AG10803 (cell line): Measurements from ENCODE around the gene C19orf12.

Experiments
- DNase-seq: peaks from one replicate; pipeline ENCODE4 v3.0.0; 2010; ENCODE audit warnings: low read depth
- H3K4me3 ChIP-seq: 2 replicates; pipeline ENCODE4 v1.5.1; 2011; ENCODE audit warnings: mild to moderate bottlenecking, low read length, control low read depth
- TF ChIP-seq, protein P1 (sequence below): conservative IDR thresholded peaks from 2 replicates; pipeline ENCODE4 v1.5.1; 2011; ENCODE audit warnings: mild to moderate bottlenecking, low read length, control low read depth, inconsistent platforms

Gene C19orf12

DNA sequence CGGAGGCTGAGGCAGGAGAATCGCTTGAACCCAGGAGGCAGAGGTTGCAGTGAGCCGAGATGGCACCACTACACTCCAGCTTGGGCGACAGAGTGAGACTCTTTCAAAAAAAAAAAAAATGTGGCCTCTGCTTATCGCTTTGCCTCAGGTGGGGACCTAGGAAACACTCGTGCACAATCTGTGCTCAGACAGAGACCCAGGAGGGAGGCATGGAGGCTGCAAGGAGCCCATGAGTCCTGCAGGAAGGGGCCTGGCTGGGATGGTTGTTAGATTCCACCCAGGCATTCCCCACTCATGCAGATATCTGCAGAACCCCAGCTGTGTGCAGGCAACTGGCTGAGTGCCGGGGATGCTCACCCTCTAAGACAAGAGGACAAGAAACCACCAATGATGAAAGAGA lies 43.8 kb upstream of the C19orf12 start:
- TF ChIP-seq, protein P1, sequence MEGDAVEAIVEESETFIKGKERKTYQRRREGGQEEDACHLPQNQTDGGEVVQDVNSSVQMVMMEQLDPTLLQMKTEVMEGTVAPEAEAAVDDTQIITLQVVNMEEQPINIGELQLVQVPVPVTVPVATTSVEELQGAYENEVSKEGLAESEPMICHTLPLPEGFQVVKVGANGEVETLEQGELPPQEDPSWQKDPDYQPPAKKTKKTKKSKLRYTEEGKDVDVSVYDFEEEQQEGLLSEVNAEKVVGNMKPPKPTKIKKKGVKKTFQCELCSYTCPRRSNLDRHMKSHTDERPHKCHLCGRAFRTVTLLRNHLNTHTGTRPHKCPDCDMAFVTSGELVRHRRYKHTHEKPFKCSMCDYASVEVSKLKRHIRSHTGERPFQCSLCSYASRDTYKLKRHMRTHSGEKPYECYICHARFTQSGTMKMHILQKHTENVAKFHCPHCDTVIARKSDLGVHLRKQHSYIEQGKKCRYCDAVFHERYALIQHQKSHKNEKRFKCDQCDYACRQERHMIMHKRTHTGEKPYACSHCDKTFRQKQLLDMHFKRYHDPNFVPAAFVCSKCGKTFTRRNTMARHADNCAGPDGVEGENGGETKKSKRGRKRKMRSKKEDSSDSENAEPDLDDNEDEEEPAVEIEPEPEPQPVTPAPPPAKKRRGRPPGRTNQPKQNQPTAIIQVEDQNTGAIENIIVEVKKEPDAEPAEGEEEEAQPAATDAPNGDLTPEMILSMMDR = no peak
- DNase-seq = no peak

DNA sequence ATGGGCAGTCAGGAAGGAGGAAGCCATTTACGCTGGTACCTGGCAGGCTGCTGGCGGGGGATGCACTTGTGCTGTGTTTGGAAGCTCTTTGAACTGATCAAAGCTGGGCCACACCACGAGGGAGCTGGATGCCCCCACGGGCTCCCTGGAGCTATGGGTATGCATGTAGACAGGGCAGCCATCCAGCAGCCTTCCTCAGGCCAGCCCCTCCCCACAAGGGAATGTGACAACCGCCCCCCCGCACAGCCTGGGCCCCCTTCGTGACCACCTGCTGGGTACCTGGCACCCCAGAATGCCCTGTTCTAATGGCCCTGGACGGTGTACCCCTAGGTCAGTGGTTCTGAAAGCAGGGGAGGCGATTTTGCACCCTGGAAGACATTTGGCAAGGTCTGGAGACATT lies 42.5 kb upstream of the C19orf12 start:
- TF ChIP-seq, protein P1 = no peak
- no peak for DNase-seq
- no peak overlapping the region for H3K4me3 ChIP-seq

More for the DNA sequence above, 43.8 kb upstream of the C19orf12 start:
- H3K4me3 ChIP-seq = no peak overlapping the region

DNA sequence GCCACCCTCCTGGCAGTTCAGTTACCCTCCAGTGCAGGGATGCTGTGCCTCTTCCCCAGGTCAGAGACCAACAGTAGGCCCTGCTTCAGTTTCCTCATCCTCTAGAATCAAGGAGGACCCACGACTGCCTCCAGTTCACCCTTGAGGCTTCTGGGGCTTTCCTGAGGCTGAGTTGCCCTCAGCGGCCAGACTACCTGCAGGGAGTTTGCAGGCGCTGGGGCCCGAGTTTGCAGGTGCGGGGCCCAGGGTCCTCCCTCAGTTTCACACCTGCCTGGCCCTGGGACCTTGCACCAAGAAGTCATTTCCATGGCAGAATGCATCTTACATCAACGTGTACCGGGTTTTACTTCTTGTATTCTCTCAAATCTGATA lies 38.9 kb upstream of the C19orf12 start:
- DNase-seq = no peak
- TF ChIP-seq, protein P1 = no peak
- H3K4me3 ChIP-seq = no peak overlapping the region

DNA sequence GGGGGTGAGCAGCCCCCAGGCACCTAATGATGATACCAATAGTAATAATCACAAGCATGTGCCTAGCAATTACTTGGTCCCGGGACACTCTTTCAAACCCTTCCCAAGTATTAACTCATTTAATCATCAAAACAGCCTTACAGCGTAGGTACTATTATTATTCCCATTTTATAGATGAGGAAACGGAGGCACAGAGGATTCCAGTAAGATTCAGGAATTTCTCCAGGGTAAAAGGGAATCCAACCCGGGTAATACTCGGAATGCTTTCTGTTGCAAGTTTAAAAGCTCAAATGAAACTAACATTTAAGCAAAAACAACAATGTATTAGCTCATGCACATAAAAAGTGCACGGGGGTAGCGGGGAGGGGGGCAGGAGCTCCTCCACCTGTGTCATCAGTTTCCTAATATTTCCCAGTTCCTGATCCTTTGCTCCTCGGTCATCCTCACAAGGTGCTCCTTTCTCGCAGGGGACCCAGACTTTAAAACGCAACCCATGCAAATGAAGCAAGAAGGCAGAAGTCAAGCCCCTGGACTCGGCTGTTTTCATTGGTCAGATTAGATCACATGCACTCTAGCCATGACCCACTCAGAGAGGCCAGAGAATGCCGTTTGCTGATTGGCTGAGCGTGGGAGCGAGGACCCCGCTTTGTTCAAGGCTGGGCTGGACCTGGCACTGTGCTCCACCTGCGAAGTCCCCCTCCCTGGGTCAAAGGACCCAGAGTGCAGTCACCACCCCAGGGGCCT lies 38.3 kb upstream of the C19orf12 start:
- no peak for DNase-seq
- TF ChIP-seq, protein P1 = no peak
- no peak overlapping the region for H3K4me3 ChIP-seq

DNA sequence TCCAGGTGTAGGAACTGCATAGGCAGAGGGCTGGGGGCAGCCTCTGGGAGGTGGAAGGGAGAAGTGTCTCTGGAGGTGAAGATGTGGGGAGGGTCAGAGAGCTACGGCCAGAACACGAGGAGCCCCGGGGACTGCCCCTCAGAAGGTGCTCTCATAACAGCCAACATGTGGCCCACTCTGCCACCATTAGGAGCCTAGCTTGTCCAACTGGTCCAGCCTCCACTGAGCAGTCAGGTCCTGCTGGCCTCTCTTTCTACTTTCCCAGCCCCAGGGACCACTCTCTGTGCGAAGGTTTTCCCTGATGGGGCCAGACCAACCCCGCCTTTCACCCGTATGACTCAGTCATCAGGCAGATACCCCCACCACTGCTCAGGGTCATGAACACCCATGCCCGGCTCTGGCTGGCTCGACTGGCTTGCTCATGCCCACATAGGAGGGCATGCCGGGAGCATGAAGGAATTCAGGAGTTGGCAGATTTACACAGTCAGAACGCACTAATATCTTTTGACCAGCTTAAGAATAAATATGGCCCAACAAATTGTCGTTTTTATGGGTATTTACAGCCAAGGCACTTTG lies 37.5 kb upstream of the C19orf12 start:
- no peak overlapping the region for H3K4me3 ChIP-seq
- TF ChIP-seq, protein P1 = no peak
- no peak for DNase-seq

DNA sequence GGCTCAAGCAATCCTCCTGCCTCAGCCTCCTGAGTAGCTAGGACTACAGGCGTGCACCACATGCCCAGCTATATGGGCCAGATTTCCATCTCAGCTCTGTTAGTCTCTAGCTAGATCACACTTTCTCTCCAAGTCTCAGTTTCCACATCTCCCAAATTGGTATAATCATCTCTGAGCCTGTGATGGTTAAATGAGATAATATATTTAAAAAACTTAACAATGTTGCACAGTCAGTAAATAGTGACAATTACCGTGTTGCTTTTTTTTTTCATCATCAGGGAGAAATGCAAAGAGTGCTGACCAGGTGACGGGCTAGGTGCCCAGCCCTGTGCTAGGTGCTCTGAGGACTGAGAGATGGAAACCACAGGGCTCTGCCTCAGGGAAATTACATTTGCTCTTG lies 36.9 kb upstream of the C19orf12 start:
- DNase-seq = no peak
- TF ChIP-seq, protein P1 = no peak

DNA sequence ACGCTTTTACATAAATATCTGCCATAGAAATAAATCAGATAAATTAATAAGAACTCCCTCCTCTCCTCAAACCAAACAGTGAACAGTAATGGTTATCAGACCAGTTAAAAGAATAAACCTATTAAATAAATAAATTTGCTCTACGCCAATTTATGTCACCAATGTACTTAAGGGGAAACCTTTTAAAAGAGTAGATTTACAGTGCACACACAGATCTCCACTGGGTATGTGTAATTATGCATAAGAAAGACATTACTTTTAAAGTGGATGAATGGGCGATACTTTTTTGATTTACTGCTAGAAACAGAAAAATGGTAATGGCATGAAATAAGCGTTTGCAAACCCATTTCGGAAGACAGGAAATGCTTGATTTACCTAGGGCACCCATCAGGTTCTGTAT lies 34.9 kb upstream of the C19orf12 start:
- H3K4me3 ChIP-seq = no peak overlapping the region

More for the DNA sequence above, 36.9 kb upstream of the C19orf12 start:
- no peak overlapping the region for H3K4me3 ChIP-seq

More for the DNA sequence above, 34.9 kb upstream of the C19orf12 start:
- no peak for DNase-seq
- TF ChIP-seq, protein P1 = no peak
